ENCODE results near the gene IL36RN.
"Not testable (repeated sequence)": the region's sequence is repeated elsewhere in the genome, so short reads cannot be mapped to it uniquely, and the experiment has no call there.

IL36RN gene

DNA sequence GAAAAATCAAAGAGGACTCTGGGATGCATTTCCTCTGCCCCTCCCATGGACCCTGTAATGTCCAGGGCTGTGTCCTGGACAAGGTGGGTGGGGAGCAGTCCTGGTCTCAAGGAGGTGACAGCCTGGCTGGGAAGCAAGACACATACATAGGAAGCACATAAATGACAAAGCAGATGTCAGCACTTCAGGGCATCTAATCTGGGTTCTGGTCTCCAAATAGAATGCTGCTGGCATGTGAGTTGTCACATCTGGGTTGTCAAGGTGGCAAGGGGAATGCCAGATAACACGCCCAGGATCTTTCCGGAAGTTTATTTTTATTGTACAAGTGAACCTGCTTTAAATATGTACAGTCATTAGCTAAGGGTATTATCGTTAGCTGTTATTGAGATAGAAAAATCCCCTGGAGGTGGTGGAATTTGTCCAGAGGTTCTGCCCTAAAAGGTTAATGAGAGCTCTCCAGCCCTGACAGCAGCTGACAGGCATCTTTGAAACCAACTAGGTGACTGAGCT lies 14.4 kb downstream of the IL36RN start:
- DNase-seq (ENCODE audit: low read depth in 3 of 3, low spot score in 1 of 3), result no peak

DNA sequence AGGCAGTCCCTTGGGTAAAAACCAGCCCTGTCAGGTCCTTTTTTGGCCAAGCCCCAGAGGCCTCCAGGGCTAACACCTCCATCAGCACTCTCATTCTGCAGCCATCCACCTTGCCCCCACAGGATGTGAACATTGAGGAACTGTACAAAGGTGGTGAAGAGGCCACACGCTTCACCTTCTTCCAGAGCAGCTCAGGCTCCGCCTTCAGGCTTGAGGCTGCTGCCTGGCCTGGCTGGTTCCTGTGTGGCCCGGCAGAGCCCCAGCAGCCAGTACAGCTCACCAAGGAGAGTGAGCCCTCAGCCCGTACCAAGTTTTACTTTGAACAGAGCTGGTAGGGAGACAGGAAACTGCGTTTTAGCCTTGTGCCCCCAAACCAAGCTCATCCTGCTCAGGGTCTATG lies 16.0 kb downstream of the IL36RN start:
- DNase-seq (ENCODE audit: low read depth in 3 of 3, low spot score in 1 of 3), result no peak

DNA sequence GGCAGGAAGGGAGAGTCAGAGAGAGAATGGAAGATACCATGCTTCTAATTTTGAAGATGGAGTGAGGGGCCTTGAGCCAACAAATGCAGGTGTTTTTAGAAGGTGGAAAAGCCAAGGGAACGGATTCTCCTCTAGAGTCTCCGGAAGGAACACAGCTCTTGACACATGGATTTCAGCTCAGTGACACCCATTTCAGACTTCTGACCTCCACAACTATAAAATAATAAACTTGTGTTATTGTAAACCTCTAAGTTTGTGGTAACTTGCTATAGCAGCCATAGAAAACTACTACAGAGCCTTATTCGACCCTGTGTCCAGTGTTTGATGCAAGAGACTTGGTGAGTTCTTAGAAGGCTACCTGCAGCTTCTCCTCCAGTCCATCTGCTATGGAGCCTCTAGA lies 16.6 kb downstream of the IL36RN start:
- DNase-seq (ENCODE audit: low read depth in 3 of 3, low spot score in 1 of 3), result no peak

DNA sequence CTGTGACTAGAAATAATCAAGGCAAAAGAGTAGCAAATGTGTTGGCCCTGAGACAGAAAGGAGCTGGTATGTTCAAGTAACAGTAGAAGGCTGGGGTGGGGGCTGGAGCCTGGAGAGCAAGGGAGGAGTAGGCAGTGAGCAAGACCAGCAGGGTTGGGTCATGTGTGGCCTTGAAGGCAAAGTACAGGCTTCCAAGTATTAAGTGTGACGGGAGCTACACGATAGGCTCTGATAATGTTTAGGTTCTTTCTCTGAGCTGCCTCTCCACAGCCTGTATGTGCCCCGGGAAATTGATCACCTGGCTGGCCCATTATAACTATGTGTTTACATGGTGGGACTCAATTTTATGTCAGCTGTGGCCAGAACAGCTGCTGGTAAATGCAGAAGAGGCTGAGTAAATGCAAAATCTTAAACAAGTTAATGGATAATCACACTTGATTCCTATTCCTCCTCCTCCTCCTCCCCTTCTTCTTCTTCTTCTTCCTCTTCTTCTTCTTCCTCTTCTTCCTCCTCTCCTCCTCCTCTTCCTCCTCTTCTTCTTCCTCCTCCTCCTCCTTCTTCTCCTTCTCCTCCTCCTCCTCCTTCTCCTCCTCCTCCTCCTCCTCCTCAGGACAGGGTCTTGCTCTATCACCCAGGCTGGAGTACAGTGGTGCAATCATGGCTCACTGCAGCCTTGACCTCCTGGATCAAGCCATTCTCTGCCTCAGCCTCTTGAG lies 18.1 kb downstream of the IL36RN start:
- no peak for DNase-seq (ENCODE audit: low read depth in 3 of 3, low spot score in 1 of 3)

DNA sequence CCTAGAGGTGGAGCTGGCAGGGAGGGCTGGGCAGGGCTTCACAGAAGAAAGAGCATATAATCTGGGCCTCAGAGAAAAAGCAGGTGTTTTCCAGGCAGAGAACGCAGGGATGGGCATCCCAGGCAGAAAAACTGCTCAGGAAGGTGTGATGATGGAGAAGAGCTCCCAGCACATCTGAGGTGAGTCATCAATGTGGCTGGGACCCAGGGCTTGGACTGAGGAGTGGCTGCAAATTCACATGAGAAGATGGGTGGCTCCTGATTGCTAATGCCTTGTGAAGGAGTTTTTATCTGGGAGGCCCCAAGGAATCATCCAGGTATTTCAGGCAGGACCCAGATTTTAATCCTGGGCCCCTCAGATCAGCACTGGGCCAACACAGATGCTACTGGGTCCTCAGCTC lies 18.9 kb downstream of the IL36RN start:
- no peak for DNase-seq (ENCODE audit: low read depth in 3 of 3, low spot score in 1 of 3)

DNA sequence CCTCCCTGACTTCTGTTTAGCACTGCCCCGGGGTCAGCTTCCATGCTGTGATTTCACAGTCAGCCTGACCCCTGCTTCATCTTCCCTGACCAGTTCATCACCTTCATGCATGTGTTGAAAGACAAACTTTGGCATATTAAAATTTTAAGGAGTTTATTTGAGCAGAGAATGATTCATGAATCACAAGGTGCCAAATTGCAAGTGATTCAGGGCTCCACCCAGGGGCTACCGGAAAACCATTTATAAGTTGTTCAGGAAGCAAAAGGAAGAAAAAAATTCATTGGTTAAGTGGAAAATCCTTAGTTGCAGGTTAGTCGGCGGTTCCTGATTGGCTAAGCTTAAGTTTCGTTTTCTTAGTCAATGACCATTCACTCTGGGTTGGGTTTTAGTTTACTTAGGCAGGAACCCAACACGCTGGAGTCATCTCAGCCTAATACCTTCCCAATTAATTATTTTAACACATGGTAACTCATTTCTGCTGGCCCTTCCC lies 19.4 kb downstream of the IL36RN start:
- no peak for DNase-seq (ENCODE audit: low read depth in 3 of 3, low spot score in 1 of 3)

DNA sequence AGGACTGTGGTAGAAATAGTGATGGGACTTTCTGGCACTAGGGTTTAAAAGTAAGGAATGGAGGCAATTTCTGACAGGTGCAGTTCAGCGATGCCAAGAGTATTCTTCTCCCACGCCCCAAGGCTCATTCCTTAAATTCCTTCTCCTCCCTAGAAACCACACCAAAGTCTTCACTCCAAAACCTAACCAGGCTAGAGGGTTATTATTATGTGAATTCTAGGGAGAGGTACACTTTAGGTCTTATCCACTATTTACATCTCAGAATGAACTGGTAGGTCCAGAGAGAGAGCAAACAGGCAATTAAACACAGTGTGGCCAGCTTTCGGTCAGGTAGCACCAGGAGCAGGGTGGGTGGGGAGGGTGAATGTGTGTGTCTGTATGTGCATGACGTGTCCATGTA lies 20.1 kb downstream of the IL36RN start:
- DNase-seq (ENCODE audit: low read depth in 3 of 3, low spot score in 1 of 3), result no peak

DNA sequence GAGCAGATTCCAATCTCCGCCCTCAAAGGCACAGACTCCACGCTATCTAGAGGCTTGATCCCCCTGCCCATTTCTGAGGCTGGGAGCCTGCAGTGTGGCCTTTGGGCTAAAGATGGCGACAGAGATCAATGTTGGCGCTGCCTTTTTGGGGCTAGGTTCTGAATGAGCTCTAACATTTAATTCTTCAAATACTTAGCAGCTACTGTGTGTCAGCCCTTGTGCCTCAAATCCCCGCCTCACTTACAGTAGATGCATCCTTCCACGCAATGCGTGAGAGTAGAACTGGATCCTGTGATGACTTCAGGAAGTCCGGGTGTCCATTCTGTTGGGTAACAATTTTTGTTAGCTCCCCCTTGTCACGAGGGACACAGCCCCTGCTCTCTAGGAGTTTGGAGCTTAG lies 21.1 kb downstream of the IL36RN start:
- DNase-seq (ENCODE audit: low read depth in 3 of 3, low spot score in 1 of 3), result peak in 1 of 3 donors; percentile 47

DNA sequence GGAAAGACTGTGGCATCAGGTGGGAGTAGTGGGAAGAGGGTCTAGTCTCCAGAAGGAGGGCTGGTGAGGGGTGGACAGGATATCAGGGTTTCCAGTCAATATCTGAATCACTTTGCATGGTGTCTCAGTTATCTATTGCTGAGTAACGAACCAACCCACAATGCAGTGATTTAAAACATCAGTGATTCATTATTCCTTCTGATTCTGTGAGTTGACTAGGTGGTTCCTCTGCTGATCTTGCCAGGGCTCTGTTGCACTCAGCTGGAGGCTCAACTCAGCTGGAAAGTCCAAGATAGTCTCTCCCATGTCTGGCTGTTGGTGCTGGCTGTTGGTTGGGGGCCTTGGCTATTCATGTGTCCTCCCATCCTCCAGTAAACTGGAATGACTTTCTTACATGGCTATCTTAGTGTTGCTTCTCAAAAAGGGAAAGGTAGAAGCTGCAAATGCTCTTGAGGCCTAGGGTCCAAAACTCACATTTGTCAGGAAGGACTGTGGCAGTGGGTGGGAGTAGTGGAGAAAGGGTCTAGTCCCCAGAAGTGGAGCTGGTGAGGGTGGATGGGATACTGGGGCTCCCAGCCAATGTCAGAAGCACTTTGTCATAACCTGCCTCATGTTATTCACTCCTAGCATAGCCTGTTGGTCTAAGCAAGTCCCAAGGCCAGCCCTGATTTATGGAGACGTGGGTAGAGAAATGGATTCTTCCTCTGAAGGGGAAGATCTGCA lies 22.7 kb downstream of the IL36RN start:
- no peak for DNase-seq (ENCODE audit: low read depth in 3 of 3, low spot score in 1 of 3)

DNA sequence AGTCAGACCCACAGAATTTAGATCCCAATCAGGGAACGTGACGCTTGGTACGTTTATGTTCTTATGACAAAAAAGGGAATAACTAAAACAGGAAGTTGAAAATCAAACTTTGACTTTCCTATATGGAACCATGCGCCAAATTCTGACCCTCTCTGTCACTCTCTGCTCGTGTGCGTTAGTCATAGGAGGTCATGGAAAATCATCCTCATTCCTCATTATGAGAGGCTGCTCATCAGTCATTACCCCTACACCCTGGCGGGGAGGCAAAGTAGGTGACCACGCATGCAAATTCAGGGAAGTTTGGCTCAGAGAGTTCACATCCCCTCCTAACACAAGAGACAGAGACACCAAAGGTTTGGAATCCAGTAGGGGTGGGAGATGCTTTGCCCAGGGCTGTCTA lies 24.3 kb downstream of the IL36RN start:
- DNase-seq (ENCODE audit: low read depth in 3 of 3, low spot score in 1 of 3), result no peak

DNA sequence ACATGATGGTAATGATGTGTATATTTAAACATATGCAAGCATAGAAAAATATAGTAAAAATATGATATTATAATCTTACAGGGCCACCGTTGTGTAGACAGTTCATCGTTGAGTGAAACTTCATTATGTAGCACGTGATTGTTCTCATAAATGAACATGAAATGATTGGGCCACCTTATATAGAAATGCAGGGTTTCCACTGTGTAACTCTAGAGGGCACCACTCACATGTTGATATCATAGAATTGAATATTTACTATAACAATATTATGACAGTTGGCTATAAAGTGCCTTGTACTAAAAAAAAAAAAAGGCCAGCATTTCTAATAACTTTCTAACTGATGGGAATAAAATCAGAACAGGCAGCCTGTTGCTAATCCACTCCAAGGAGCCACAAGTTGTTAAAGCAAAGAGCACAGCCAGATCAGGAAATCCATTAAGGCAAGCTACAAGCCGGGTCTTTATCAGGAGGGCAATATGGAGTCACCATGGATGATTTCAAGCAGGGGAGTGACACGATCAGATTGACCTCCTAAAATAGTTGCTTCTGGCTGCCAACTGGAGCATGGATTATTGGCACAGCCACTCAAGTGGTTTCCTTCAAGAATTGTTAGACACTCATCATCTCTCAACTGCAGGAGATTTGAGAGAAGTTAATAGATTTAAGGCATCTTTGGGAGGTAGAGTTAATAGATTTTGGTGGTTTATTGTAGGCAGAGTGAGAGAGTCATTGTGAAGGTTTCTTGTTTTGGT lies 25.4 kb downstream of the IL36RN start:
- DNase-seq (ENCODE audit: low read depth in 3 of 3, low spot score in 1 of 3), result no peak

DNA sequence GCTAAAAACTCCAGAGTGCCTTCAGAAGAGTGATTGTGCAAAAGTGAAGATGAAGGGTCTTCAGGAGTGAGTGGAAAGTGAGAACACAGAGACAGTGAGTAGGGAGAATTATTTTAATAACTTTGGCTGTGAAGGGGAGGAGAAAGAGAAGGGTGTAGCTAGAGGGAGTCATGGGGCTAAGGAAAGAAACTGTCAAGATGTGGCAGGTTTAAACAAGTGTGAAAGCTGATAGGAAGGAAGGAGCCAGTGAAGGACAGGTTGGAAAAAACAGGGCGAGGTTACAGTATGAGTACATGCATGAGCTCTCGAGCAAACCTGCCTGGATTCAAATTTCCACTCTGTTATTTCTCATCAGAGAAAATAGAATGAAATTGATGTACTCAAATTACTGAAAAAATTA lies 26.5 kb downstream of the IL36RN start:
- DNase-seq (ENCODE audit: low read depth in 3 of 3, low spot score in 1 of 3), result no peak

DNA sequence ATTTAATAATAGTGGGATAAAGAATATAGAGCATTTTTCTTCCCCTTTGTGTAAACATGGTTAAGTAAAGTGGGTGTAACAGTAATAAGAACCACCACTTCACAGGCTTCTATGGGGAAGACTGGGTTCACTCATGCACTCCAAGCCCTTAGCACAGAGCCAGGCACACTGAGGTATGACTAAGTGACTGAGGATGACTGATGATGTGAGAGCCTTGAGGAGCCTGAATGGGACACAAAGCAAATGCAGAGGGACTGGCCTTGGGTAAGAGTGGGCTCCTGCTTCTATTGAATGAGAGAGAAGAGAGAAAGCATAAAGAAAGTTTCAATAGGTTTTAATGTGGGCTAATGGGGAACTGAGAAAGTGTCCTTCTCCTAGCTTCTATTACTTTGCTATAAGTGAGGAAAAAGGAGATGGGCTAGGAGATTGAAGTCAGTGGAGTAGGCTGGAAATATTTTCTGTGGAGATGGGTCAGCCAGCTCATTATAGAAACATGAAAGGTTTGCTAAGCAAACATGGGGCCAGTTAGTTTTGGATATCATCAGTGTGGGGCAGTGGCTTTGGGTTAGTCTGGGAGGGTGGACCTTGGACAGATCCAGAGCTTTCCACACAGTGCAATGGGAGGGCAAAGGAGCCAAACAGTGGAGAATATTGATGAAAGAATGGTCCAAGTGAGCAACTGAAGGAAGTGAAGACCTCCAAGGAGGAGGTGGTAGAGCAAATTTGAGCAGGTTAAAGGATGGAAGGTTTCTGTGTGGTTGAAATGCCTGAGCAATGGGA lies 29.4 kb downstream of the IL36RN start:
- DNase-seq (ENCODE audit: low read depth in 3 of 3, low spot score in 1 of 3), result no peak

DNA sequence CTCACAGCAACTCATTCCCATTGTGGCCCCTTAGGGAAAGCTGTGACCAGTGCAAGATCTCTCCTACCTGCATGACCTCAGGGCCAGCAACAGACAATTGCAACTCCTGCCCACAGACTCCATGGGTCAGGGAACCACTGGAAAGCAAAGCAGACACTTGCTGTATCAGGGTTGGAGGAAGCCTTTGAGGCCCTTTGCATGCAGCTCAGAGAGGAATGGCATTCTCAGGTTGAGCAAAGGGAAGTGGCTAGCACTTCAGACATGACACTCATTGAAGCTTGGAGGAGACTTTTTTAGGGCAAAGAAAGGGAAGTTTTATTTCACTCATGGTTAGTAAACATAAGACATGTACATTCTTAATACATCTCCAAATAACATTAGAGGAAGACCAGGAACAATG lies 30.9 kb downstream of the IL36RN start:
- no peak for DNase-seq (ENCODE audit: low read depth in 3 of 3, low spot score in 1 of 3)

DNA sequence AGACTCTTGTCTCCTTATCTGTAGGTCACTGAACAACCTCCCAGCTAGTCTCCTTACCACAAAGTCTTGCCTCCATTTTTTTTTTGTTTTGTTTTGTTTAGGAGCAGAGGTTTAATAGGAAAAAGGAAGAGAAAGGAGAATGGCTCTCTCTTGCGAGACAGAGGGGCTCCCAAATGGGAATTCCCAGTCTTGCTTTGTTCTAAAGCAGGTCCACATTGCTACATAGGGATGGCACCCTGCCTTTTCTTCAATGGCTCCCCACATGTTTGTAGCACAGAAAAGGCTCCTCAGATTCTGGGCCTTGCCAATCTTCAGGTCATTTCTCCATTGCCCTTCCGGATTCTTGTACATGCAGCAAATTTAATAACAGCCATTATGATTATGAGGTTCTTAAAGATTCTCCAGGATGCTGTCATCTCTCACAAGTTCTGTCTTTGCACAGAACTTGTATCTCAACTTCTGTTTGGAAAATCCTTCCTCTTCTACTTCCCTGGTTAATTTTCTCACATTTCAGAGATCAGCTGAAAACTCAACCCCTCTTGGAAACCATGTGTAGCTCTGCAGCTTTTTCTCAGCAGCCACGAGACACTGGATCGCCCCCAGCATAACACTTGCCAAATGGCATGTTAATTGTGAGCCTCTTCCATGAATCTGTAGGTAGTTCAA lies 32.4 kb downstream of the IL36RN start:
- DNase-seq (ENCODE audit: low read depth in 3 of 3, low spot score in 1 of 3), result no peak

DNA sequence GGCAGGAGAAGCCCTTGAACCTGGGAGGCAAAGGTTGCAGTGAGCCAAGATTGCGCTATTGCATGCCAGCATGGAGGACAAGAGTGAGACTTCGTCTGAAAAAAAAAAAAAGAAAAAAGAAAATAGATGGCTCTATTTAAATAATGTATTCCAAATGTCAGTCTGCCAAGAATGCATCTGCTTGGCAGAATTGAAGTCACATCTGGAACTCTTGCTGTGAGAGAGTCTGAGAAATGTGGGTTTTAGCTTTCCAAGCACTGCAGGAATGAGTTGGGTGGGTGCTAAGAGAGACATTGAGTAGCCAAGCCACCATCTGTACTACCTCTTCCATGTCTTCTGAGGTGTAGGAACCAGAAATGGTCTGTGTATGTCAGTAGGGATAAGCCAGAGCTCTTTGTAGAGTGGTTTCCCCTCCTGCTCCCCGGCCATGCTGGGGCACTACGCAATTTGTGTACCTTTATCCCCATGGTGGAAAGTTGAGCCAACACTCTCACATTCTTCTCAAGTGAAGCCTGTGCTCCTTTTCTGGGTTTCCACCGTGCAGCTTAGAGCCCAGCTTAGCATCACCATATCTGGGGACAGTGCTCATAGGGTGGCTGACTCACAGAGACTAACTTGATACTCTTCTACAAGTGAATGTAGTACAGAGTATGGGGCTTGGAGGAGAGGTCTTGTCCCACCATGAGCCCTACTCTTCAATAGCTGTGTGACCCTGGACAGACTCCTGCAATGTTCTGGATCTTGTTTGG lies 34.0 kb downstream of the IL36RN start:
- no peak for DNase-seq (ENCODE audit: low read depth in 3 of 3, low spot score in 1 of 3)

DNA sequence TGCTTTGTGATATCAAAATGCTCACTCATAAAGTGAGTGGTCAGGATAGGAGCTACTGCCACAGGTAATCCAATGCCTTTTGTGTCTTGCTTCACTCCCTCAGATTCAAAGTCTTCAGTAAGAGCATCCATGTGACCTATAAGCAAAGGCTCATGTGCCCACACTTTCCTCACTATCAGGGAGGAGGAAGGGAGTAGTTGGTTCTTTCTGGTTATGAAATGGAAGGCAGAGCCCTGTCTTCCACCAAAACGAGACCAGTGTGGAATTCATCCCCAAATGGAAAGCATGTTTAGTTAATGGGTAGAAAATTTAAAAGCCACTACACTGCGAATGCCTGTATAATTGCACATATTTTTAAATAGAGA lies 34.6 kb downstream of the IL36RN start:
- DNase-seq (ENCODE audit: low read depth in 3 of 3, low spot score in 1 of 3), result no peak

DNA sequence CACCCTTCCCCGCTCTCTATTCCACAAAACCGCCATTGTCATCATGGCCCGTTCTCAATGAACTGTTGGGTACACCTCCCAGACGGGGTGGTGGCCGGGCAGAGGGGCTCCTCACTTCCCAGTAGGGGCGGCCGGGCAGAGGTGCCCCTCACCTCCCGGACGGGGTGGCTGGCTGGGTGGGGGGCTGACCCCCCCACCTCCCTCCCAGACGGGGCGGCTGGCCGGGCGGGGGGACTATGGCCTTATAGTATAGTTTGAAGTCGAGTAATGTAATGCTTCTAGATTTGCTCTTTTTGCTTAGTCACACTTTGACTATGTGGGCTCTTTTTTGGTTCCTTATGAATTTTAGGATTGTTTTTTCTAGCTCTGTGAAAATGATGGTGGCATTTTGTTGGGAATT lies 37.3 kb downstream of the IL36RN start:
- DNase-seq (ENCODE audit: low read depth in 3 of 3, low spot score in 1 of 3), result not testable (repeated sequence)

DNA sequence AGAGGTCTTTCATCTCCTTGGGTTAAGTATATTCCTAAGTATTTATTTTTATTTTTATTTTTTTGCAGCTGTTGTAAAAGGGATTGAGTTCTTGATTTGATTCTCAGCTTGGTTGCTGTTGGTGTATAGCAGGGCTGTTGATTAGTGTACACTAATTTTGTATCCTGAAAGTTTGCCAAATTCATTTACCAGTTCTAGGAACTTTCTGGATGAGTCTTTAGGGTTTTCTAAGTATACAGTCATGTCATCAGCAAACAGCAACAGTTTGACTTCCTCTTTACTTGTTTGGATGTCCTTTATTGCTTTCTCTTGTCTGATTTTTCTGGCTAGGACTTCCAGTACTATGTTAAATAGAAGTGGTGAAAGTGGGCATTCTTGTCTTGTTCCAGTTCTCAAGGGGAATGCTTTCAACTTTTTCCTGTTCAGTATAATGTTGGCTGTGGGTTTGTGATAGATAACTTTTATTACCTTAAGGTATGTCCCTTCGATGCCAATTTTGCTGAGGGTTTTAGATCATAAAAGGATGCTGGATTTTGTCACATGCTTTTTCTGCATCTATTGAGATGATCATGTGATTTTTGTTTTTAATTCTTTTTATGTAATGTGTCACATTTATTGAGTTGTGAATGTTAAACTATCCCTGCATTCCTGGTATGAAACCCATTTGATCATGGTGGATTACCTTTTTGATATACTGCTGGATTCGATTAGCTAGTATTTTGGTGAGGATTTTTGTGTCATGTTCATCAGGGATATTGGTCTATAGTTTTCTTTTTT lies 38.0 kb downstream of the IL36RN start:
- not testable (repeated sequence) for DNase-seq (ENCODE audit: low read depth in 3 of 3, low spot score in 1 of 3)

Data from stimulated activated CD4-positive, alpha-beta T cell treated with anti-CD3 and anti-CD28 coated beads, TNF-alpha, amount 100 ng/mL, for 1 hour (primary cell).